HepG2 (cell line): ENCODE data around the gene HNRNPUL1. TPM values are rescaled to one million over a fixed set of nuclear protein-coding genes. Genes with fewer than 3 reads are reported as not detected.

Experiments used
- AFF4 ChIP-seq: sonication (generic); formaldehyde crosslinking; IDR thresholded peaks from 2 replicates; pipeline ENCODE4 v1.4.0; 2020; ENCODE audit warnings: missing genetic modification reagents
- HNRNPUL1 ChIP-seq: fragments of 200-400 bp; formaldehyde crosslinking; IDR thresholded peaks from 2 replicates; pipeline ENCODE4 v1.6.1; 2017; ENCODE audit warnings: low read depth, mild to moderate bottlenecking, low read length, moderate library complexity
- ISL2 ChIP-seq: sonication (generic); formaldehyde crosslinking; IDR thresholded peaks from 2 replicates; pipeline ENCODE4 v1.5.0; 2020; ENCODE audit warnings: missing genetic modification reagents
- NR2F6 ChIP-seq, 2 experiments: IDR thresholded peaks; 2 replicates each; pipeline ENCODE4 v1.6.1; 2016; ENCODE audit warnings: antibody characterized with exemption in 1 of 2, mild to moderate bottlenecking in 1 of 2
- RFXANK ChIP-seq: IDR thresholded peaks from 2 replicates; pipeline ENCODE4 v1.6.1; 2016
- RXRA ChIP-seq: sonication (generic); formaldehyde crosslinking; IDR thresholded peaks from 2 replicates; pipeline ENCODE4 v1.5.1; 2020; ENCODE audit warnings: missing genetic modification reagents
- SALL2 ChIP-seq: sonication (generic); formaldehyde crosslinking; IDR thresholded peaks from 2 replicates; pipeline ENCODE4 v1.8.1; 2023; ENCODE audit warnings: mild to moderate bottlenecking, missing genetic modification reagents, inconsistent platforms
- STAG1 ChIP-seq: sonication (generic); formaldehyde crosslinking; IDR thresholded peaks from 2 replicates; pipeline ENCODE4 v1.4.0; 2020; ENCODE audit warnings: missing genetic modification reagents
- XBP1 ChIP-seq: sonication (generic); formaldehyde crosslinking; IDR thresholded peaks from 2 replicates; pipeline ENCODE4 v1.5.0; 2020; ENCODE audit warnings: missing genetic modification reagents
- ZBTB10 ChIP-seq: sonication (generic); formaldehyde crosslinking; IDR thresholded peaks from 2 replicates; pipeline ENCODE4 v1.4.0; 2020; ENCODE audit warnings: missing genetic modification reagents, borderline replicate concordance
- ZBTB37 ChIP-seq: sonication (generic); formaldehyde crosslinking; IDR thresholded peaks from 2 replicates; pipeline ENCODE4 v1.4.0; 2020; ENCODE audit warnings: mild to moderate bottlenecking, missing genetic modification reagents
- ZMYM2 ChIP-seq: sonication (generic); formaldehyde crosslinking; IDR thresholded peaks from 2 replicates; pipeline ENCODE4 v1.8.0; 2022; ENCODE audit warnings: mild to moderate bottlenecking, missing genetic modification reagents
- ZNF18 ChIP-seq: sonication (generic); formaldehyde crosslinking; IDR thresholded peaks from 2 replicates; pipeline ENCODE4 v1.8.0; 2022; ENCODE audit warnings: mild to moderate bottlenecking, missing genetic modification reagents; ENCODE audit not compliant: insufficient replicate concordance
- ZNF326 ChIP-seq: sonication (generic); formaldehyde crosslinking; IDR thresholded peaks from 2 replicates; pipeline ENCODE4 v1.4.0; 2020; ENCODE audit warnings: missing genetic modification reagents, borderline replicate concordance
- ZNF367 ChIP-seq: sonication (generic); formaldehyde crosslinking; IDR thresholded peaks from 2 replicates; pipeline ENCODE4 v1.4.0; 2020; ENCODE audit warnings: missing genetic modification reagents, borderline replicate concordance
- ZNF576 ChIP-seq: sonication (generic); formaldehyde crosslinking; IDR thresholded peaks from 2 replicates; pipeline ENCODE4 v1.4.0; 2020; ENCODE audit warnings: mild to moderate bottlenecking, missing genetic modification reagents
- ZNF597 ChIP-seq: sonication (generic); formaldehyde crosslinking; IDR thresholded peaks from 2 replicates; pipeline ENCODE4 v1.5.0; 2020; ENCODE audit warnings: missing genetic modification reagents
- polyA plus RNA-seq, 8 experiments: library from polyadenylated mRNA; depleted of rRNA in 3 of 8; stranded (reverse) in 7 of 8; unstranded in 1 of 8; fragments of >200 nt; fragmentation: Illumina TruSeq in 4 of 8; extraction: Trizol in 4 of 8; gene quantifications; 2 replicates each; pipeline versions ENCODE4 v1.2.1 to v1.2.3, GENCODE V29; 2011 to 2016; ENCODE audit warnings: low read depth in 4 of 8, missing spikeins in 1 of 8, mixed read lengths in 1 of 8; ENCODE audit not compliant: insufficient read depth in 1 of 8
- total RNA-seq, 5 experiments: library from RNA; depleted of rRNA; stranded (reverse); fragments of >200 nt; fragmentation: Illumina TruSeq; extraction: Trizol; gene quantifications; 2 replicates each; pipeline ENCODE4 v1.2.3, GENCODE V29; 2016; ENCODE audit warnings: low read depth in 1 of 5

Gene HNRNPUL1
- total and polyA plus RNA-seq, 2 of the 13 experiments (the other 11 are each of a cell fraction or from before 2014, with no cell fraction given): 30.9 to 81.7 TPM

GRCh38 chr19:41352609-41353465 is 88.7 kb downstream of the HNRNPUL1 start (continued):
- no peak for TF ChIP-seq ZNF18 (CRISPR knock-in tag)
- no peak for TF ChIP-seq ZNF597 (CRISPR knock-in tag)
- no peak for TF ChIP-seq XBP1 (CRISPR knock-in tag)
- TF ChIP-seq ZNF367 (CRISPR knock-in tag): no peak
- TF ChIP-seq STAG1 (CRISPR knock-in tag): no peak
- no peak; the same call in 1 of the 2 replicates for TF ChIP-seq ISL2 (CRISPR knock-in tag)
- no peak for TF ChIP-seq RFXANK (CRISPR knock-in tag)
- TF ChIP-seq HNRNPUL1: no peak
- no peak for TF ChIP-seq ZNF326 (CRISPR knock-in tag)
- TF ChIP-seq SALL2 (CRISPR knock-in tag): no peak
- 0 out of 2 replicates have a peak, but pooled peaks have one; percentile 27 for TF ChIP-seq RXRA
- no peak for TF ChIP-seq ZNF576
- TF ChIP-seq ZBTB37 (CRISPR knock-in tag): no peak
- no peak for TF ChIP-seq AFF4
- no peak for TF ChIP-seq NR2F6 (IDR thresholded peaks at IDR 0.05)
- no peak; the same call in 1 of the 2 replicates for TF ChIP-seq NR2F6 (CRISPR knock-in tag; IDR thresholded peaks at IDR 0.05)
- 0 out of 2 replicates have a peak, but pooled peaks have one; percentile 15 for TF ChIP-seq ZBTB10
- no peak for TF ChIP-seq ZMYM2
